Measurements from ENCODE around the gene ABHD6.
"Not testable (repeated sequence)": the region's sequence is repeated elsewhere in the genome, so short reads cannot be mapped to it uniquely, and the experiment has no call there.

Gene ABHD6

DNA sequence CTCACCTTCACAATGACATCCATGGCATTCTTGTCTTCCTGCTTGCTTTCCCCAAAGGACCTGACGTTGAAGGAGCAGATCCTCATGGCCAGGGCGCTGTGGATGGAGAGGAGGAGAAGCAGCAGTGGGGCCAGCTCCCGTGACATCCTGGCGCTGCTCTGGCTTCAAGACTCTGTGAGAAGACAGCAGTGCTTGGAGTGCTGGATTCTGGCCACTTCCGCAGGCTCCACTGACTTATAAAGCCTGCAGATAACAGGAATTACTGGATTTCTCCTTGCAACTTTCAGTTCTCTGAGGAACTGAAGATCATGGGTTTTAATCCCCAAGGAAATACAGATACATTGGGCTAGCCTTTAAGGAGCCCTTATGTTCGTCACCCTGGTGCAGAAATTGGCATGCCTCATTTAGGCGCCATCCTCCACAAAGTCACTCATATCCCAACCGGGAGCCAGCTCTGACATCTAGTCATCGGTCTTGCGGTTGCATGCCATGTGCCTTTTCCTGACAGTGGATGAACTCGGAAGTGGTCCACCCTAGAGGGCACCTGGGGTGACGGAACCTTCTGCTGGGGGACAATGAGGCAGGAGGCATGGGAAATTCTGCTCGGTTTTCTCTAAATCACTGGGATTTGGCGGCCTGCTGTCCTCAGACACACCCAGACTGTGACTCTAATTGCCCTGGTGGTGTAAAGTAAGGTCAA lies 26.7 kb upstream of the ABHD6 start, which contains the start of gene DNASE1L3:
Gene DNASE1L3 (minus strand): TSS at position 212 of the 700 bp plus-strand sequence. CDS start 66 bp downstream, at position 146.
- no peak for DNase-seq

DNA sequence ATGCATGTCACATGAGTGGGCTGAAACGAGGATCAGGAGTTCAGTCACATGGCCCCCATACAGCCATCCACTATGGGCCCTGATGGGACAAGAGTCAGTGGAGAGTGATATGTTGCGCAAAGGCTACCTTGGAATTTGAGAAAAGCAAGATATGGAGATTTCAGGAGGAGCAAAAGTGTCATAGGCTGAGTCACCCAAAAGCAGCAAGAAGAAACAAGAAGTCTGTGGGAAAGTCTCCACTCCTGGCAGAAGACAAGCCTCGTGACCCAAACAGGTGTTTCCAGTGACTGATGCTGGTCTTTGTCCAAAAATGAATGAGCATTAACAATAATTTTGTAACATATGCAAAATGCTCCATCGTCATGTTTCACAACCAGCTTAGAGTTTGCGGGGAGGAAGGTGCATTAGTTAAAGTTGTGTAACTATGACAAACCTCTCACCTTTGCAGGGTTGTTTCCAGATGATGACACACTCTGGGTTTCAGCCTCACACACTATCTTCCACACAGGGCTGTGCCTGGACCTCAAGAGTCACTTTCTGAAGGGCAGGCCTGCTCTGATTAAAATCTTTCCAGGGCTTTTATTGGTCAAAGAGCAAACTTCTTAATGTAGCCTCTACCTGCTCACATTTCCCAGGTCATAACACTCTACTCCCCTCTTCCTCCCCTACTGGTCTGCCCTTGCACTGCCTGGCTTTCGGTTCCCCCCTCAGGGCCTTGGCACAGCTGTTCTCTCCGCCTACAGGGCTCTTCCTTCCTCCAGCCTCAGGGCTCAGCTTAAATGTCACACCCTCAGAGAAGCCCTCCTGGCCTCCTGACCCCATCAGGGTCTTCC lies 22.9 kb upstream of the ABHD6 start:
- peak; percentile 14 for DNase-seq

DNA sequence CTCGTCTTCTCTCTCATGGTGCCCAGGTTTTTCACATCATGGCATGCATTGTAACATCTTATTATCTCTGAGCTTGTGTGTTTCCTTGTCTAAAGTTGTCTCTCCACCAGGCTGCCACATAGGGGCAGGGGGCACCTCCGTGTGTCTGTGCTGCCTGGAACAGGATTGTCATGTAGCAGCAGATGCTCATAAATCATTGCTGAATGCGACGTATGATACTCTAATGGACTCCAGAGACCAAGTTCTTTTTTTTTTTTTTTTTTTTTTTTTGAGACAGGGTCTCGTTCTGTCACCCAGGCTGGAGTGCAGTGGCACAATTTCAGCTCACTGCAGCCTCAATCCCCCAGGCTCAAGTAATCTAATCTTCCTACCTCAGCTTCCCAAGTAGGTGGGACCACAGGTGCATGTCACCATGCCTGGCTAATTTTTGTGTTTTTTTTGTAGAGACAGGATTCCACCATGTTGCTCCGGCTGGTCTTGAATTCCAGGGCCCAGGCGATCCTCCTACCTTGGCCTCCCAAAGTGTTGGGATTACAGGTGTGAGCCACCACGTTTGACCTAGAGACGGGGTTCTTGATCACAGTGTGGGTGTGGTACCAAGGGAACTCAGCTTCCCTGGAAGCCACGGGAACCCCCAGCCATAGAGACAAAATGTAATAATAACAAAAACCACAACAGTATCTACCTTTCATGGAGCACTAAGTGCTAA lies 22.1 kb upstream of the ABHD6 start:
- no peak for DNase-seq

GRCh38 chr3:58216496-58217195 lies 20.9 kb upstream of the ABHD6 start:
- no peak for DNase-seq

- peak; percentile 43 for DNase-seq
Observed at GRCh38 chr3:58217209-58217811, 20.3 kb upstream of the ABHD6 start.

DNA sequence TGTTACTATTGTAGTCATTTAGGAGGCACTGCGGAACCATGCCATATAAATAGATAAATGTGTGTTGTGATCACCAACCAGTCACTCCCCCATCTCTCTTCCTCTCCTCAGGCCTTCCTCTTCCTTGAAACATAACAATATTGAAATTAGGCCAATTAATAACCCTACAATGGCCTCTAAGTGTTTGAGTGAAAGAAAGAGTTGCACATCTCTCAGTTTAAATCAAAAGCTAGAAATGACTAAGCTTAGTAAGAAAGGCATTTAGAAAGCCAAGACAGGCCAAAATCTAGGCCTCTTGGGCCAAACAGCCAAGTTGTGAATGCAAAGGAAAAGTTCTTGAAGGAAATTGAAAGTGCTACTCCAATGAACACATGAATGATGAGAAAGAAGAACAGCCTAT lies 18.7 kb upstream of the ABHD6 start:
- no peak for DNase-seq

DNA sequence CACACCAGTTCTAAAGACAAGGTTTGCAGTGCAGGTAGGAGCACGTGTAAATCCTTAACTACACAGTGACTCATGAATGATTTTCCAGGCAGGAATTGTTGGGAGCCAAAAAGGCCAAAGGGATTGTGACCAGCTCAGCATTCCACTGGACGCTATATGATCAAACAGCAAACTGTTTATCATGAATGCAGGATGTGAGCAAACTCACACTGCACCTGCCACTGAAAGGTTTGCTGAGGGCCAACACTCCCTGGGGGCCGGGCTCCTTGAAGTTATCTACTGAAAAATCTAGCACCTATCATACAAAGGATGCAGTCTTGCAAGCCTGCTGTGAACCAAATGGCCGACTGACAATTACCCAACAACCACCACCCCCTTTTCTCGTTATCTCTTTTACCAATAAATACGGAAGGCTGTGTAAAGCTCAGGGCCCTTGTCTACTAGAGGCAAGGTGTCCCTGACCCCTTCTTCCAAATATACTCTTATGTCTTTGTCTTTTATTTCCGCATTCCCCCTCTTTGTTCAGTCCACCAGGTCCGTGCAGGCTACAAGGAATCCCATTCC lies 15.3 kb upstream of the ABHD6 start:
- DNase-seq: no peak

DNA sequence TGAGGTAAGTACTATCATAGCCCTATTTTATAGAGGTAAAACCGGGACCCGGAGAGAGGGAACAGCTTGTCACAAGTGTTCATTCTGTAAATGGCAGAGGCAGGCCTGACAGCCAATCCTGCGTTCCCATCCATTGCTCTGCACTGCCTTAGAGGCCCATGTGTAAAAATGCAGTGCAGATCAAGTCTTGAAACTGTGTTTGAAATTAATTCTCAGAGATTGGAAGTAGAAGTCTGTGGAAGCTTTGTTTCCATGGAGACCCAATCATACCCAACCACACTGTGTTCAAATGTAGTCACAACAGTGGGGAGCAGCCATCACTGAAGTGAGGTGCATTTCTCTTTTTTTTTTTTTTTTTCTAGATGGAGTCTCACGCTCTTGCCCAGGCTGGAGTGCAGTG lies 13.7 kb upstream of the ABHD6 start:
- no peak for DNase-seq

GRCh38 chr3:58227933-58228332 lies 9.7 kb upstream of the ABHD6 start:
- DNase-seq: not testable (repeated sequence)

GRCh38 chr3:58230876-58231552 lies 6.6 kb upstream of the ABHD6 start:
- DNase-seq: no peak

GRCh38 chr3:58231666-58232065 lies 5.9 kb upstream of the ABHD6 start:
- peak; percentile 31 for DNase-seq

- no peak for DNase-seq
Observed at GRCh38 chr3:58234516-58234931, 3.1 kb upstream of the ABHD6 start.

GRCh38 chr3:58235970-58236369 lies 1.6 kb upstream of the ABHD6 start:
- DNase-seq: no peak

DNA sequence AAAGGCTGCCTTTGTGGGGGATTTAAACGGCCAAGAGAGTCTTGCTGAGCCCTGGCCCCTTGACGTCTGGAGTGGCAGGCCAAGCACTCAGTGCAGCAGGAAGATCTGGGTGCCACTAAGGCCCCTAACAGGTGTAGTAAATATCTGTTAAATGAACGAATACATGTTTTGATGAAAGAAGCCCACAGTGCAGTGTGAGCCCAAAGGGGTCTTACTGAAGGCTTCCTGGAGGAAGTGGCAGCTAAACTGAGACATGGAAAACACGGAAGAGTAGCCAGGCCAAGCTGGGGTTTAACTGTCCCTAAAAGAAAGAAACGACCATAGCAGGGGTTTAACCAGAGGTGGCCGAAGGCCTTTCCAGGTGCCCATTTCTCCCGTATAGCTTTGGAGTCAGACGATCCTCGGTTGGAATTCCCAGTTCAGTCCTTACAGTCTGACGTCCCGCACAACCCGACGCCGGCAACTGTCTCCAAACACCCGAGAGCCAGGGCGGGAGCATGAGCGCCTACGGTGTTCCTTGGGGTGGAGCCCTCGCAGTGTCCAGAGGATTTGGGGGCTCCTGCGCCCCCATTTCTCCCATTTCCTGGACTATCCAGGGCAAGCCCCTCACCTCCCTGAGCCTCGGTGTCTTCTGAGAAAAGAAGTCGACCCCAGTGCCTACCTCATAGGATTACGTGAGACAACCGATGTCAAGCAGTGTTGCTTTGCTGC lies 910 bp upstream of the ABHD6 start:
- DNase-seq: no peak

- DNase-seq: no peak
Observed at GRCh38 chr3:58237941-58238681, 519 bp downstream of the ABHD6 start.

DNA sequence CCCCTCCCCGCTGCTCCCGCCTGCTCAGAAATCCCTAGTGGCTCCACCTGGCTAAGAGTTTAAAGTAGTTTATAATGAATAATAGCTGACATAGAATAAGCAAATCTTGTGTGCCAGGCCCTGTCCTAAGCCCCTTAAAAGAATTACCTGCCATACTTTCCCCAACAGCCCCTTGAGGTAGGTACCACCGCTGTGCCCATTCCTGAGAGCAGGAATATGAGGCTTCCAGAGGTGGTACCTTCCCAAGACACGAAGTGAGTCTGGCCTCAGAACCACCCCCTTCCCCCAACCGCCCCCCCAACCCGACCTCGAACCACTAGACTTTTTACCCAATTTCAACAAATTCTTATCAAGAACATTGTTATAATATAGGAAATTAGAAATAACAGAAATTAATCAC lies 1.2 kb downstream of the ABHD6 start:
- no peak for DNase-seq

GRCh38 chr3:58241306-58242044 lies 3.9 kb downstream of the ABHD6 start:
- no peak for DNase-seq

DNA sequence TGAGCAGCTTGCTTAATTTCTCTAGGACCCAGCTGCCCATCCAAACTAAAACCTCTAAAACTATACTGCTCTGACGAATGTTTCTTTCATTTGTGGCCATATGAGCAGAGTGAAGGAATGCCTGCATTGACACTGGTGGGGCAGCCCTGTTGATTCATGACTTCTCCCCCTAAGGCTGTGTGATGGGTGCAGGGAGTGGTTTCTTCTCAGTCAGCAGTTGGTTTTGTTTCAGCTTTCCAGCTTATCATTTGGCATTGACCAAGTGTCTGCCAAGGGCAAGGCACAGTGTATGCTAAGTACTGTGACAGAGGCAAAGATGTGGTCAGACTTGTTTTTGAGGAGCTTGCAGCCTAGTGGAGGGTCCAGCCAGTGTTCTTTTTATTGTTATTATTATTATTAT lies 4.7 kb downstream of the ABHD6 start:
- DNase-seq: no peak

DNA sequence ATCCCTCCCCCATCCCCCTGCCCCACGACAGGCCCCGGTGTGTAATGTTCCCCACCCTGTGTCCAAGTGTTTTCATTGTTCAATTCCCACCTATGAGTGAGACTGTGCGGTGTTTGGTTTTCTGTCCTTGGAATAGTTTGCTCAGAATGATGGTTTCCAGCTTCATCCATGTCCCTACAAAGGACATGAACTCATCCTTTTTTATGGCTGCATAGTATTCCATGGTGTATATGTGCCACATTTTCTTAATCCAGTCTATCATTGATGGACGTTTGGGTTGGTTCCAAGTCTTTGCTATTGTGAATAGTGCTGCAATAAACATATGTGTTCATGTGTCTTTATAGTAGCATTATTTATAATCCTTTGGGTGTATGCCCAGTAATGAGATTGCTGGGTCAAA lies 5.3 kb downstream of the ABHD6 start:
- not testable (repeated sequence) for DNase-seq

Measured in fibroblast of upper back skin (primary cell).